OCI-LY1 (cell line): ENCODE measurements around the gene B4GALT7.
A peak's percentile ranks its signal among the peaks of the same experiment; 100 is the strongest.

Experiments used
- CTCF ChIP-seq: fragments of 200-600 bp; sonication (generic), shearing (Covaris generic); IDR thresholded peaks from 2 replicates; pipeline ENCODE4 v1.5.1; 2017; ENCODE audit warnings: mild to moderate bottlenecking, antibody characterized with exemption, low read length, moderate library complexity, mixed read lengths
- EZH2 ChIP-seq: fragments of 200-600 bp; sonication (generic), shearing (Covaris generic); IDR thresholded peaks from 2 replicates; pipeline ENCODE4 v1.8.0; 2017; ENCODE audit warnings: borderline replicate concordance, mixed run types, mild to moderate bottlenecking, antibody characterized with exemption, low read length, moderate library complexity, mixed read lengths

- TF ChIP-seq CTCF (peak; percentile 66), EZH2 (no peak)
These were observed 7.7 kb downstream of the B4GALT7 start for GRCh38 chr5:177607452-177608192.
